Loucy (cell line): Measurements from ENCODE around the gene HYOU1.

ENCODE experiments used
- H2AFZ ChIP-seq: fragments of 200-600 bp; sonication (generic); 2 replicates; pipeline ENCODE4 v1.6.0; 2016; ENCODE audit warnings: antibody characterized with exemption, mild to moderate bottlenecking, low read length, moderate library complexity
- H3F3A ChIP-seq: fragments of 200-600 bp; 2 replicates; pipeline ENCODE4 v1.6.0; 2016; ENCODE audit warnings: antibody characterized with exemption, low read depth, mild to moderate bottlenecking
- H3K27me3 ChIP-seq: fragments of 200-600 bp; sonication (generic); 2 replicates; pipeline ENCODE4 v1.6.1; 2014; ENCODE audit warnings: low read length, mild to moderate bottlenecking; ENCODE audit not compliant: insufficient read depth, poor library complexity, severe bottlenecking
- H3K36me3 ChIP-seq: fragments of 200-600 bp; sonication (generic); 2 replicates; pipeline ENCODE4 v1.6.1; 2016; ENCODE audit warnings: low read length; ENCODE audit not compliant: insufficient read depth
- H3K4me1 ChIP-seq: fragments of 200-600 bp; sonication (generic); 2 replicates; pipeline ENCODE4 v1.5.1; 2014; ENCODE audit warnings: low read length, mild to moderate bottlenecking; ENCODE audit not compliant: insufficient read depth, poor library complexity, severe bottlenecking
- H3K4me2 ChIP-seq: fragments of 200-600 bp; sonication (generic); 2 replicates; pipeline ENCODE4 v1.6.0; 2014; ENCODE audit warnings: antibody characterized with exemption, low read length, low read depth, mild to moderate bottlenecking; ENCODE audit not compliant: poor library complexity, severe bottlenecking
- H3K4me3 ChIP-seq: fragments of 200-600 bp; sonication (generic); 2 replicates; pipeline ENCODE4 v1.5.1; 2014; ENCODE audit warnings: low read length, mild to moderate bottlenecking, mixed read lengths; ENCODE audit not compliant: poor library complexity, severe bottlenecking
- H3K79me2 ChIP-seq: fragments of 200-600 bp; sonication (generic); 2 replicates; pipeline ENCODE4 v1.6.1; 2014; ENCODE audit warnings: low read length; ENCODE audit not compliant: insufficient read depth
- H3K9ac ChIP-seq: fragments of 200-600 bp; sonication (generic); 2 replicates; pipeline ENCODE4 v1.6.0; 2014; ENCODE audit warnings: mild to moderate bottlenecking, low read depth, low read length, moderate library complexity; ENCODE audit not compliant: poor library complexity, severe bottlenecking
- H3K9me2 ChIP-seq: fragments of 200-600 bp; sonication (generic); replicated peaks from 2 replicates; pipeline ENCODE4 v1.6.1; 2016; ENCODE audit warnings: low read depth, low read length, mixed read lengths
- H3K9me3 ChIP-seq: fragments of 200-600 bp; sonication (generic); 2 replicates; pipeline ENCODE4 v1.6.1; 2014; ENCODE audit warnings: mild to moderate bottlenecking, antibody characterized with exemption, low read length, low read depth; ENCODE audit not compliant: insufficient read depth
- H4K20me1 ChIP-seq: fragments of 200-600 bp; sonication (generic); 2 replicates; pipeline ENCODE4 v1.6.0; 2014; ENCODE audit warnings: antibody characterized with exemption, low read length, mild to moderate bottlenecking; ENCODE audit not compliant: insufficient read depth, poor library complexity, severe bottlenecking
- EZH2phosphoT487 ChIP-seq: fragments of 200-600 bp; IDR thresholded peaks from 2 replicates; pipeline ENCODE4 v1.6.1; 2018; ENCODE audit warnings: antibody characterized with exemption, mild to moderate bottlenecking, moderate library complexity, borderline replicate concordance
- TF ChIP-seq, protein P1 (sequence below): fragments of 200-600 bp; sonication (generic); conservative IDR thresholded peaks from 2 replicates; pipeline ENCODE4 v1.5.1; 2014; ENCODE audit warnings: mild to moderate bottlenecking, antibody characterized with exemption, low read length

HYOU1 gene

DNA sequence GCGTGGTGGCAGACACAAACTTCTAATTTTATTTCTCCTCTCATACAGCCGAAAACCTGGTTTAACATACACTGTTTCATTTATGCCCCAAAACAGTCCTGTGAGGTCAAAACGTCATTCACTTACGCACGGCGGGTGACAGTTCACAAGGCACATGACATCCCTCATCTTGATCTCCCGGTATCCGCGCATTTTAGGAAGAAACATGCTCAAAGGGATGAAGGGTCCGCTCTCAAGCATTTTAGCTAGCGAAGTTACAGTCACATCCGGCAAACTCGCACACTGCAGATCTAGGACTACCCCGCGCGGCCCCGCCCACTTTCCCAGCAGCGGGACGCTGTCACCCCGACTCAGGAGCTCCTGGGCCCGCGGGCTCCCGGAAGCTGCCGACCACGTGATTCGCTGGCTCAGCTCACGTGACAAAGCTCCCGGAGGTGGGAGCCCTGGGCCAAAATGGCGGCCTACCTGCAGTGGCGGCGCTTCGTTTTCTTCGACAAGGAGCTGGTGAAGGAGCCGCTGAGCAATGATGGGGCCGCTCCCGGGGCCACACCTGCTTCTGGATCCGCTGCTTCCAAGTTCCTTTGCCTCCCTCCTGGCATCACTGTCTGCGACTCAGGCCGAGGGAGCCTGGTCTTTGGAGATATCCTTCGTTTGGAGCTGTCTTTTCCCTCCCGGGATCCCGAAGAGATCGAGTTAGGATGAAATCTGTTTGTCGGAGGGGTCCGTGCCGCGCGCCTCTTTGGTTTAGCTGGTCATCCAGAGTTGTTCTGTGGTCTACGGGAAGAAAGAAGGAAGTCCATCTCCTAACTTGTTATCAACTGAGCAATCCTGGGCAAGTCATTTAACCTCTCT, 10.6 kb upstream of the HYOU1 start, which contains the start of gene VPS11:
VPS11 (plus strand) TSS at position 448 of the 852 bp plus-strand sequence; CDS start at position 454, 6 bp downstream.
- no peaks in the 10 kb centered on the region for H3K9me2 ChIP-seq
- peak within 1 kb of the TSS; percentile 91 for H2AFZ ChIP-seq
- H3K9ac ChIP-seq = peak within 1 kb of the TSS; percentile 82
- no peaks in the 10 kb centered on the region for H3F3A ChIP-seq
- TF ChIP-seq, protein P1, sequence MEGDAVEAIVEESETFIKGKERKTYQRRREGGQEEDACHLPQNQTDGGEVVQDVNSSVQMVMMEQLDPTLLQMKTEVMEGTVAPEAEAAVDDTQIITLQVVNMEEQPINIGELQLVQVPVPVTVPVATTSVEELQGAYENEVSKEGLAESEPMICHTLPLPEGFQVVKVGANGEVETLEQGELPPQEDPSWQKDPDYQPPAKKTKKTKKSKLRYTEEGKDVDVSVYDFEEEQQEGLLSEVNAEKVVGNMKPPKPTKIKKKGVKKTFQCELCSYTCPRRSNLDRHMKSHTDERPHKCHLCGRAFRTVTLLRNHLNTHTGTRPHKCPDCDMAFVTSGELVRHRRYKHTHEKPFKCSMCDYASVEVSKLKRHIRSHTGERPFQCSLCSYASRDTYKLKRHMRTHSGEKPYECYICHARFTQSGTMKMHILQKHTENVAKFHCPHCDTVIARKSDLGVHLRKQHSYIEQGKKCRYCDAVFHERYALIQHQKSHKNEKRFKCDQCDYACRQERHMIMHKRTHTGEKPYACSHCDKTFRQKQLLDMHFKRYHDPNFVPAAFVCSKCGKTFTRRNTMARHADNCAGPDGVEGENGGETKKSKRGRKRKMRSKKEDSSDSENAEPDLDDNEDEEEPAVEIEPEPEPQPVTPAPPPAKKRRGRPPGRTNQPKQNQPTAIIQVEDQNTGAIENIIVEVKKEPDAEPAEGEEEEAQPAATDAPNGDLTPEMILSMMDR = no peak
- TF ChIP-seq EZH2phosphoT487 = no peak
- H3K4me1 ChIP-seq = peaks cover 20% of the 10 kb centered on the region
- peak within 1 kb of the TSS; percentile 85 for H3K4me3 ChIP-seq
- H3K36me3 ChIP-seq = peaks cover 10% of the 10 kb centered on the region; the same call in 1 of the 2 replicates
- peaks cover 22% of the 10 kb centered on the region for H3K79me2 ChIP-seq
- peak within 1 kb of the TSS; percentile 85 for H3K4me2 ChIP-seq
- no peaks in the 10 kb centered on the region for H3K9me3 ChIP-seq
- H4K20me1 ChIP-seq = no peaks in the 10 kb centered on the region
- no peaks in the 10 kb centered on the region for H3K27me3 ChIP-seq

DNA sequence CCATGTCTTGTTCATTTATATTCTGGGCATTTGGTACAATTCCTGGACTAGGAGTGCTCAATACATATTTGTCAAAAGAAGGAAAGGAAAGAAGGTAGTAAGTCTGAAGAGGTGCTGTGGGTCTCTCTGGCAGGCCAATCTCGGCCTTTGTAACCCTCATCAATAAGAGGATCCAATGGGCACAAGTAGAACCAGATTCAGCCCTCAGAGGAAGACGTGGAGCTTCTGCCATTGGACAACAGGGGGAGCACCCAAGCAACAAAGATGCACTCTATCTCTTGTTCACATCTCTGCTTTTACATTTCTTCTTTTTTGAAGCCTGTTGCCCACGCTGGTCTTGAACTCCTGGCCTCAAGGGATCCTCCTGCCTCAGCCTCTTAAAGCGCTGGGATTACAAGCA, 8.4 kb upstream of the HYOU1 start:
- Histone ChIP-seq H4K20me1 (no peaks in the 10 kb centered on the region), H3F3A (no peaks in the 10 kb centered on the region), H3K27me3 (no peaks in the 10 kb centered on the region), H3K4me2 (peak overlapping the region; percentile 29), H3K4me3 (no peak overlapping the region), H3K4me1 (peaks cover 20% of the 10 kb centered on the region), H3K9ac (no peak overlapping the region), H3K36me3 (no peaks in the 10 kb centered on the region), H3K9me3 (no peaks in the 10 kb centered on the region), H2AFZ (no peak overlapping the region), H3K79me2 (peaks cover 22% of the 10 kb centered on the region), H3K9me2 (no peaks in the 10 kb centered on the region)
- TF ChIP-seq EZH2phosphoT487 = no peak
- TF ChIP-seq, protein P1 = peak; percentile 72

- H3K9me3 ChIP-seq = no peaks in the 10 kb centered on the region
- no peaks in the 10 kb centered on the region for H3F3A ChIP-seq
- H3K9ac ChIP-seq = no peak overlapping the region
- H3K27me3 ChIP-seq = no peaks in the 10 kb centered on the region
- no peaks in the 10 kb centered on the region for H4K20me1 ChIP-seq
- H2AFZ ChIP-seq = no peak overlapping the region
- TF ChIP-seq, protein P1 = no peak
- no peak for TF ChIP-seq EZH2phosphoT487
- no peak overlapping the region for H3K4me2 ChIP-seq
- peaks cover 13% of the 10 kb centered on the region for H3K79me2 ChIP-seq
- H3K4me3 ChIP-seq = no peak overlapping the region
- H3K9me2 ChIP-seq = no peaks in the 10 kb centered on the region
- H3K4me1 ChIP-seq = peaks cover 20% of the 10 kb centered on the region
- H3K36me3 ChIP-seq = no peaks in the 10 kb centered on the region
Measured at GRCh38 chr11:119062779-119063178, 5.8 kb upstream of the HYOU1 start.
